HG02970 (cell line): ENCODE data around the gene KRTAP13-4.

ENCODE experiments used
- ATAC-seq: cut with Tn5 transposase; IDR thresholded peaks from one replicate; pipeline ENCODE4 v1.9.1; 2021; ENCODE audit warnings: mild to moderate bottlenecking, moderate library complexity, moderate number of reproducible peaks; ENCODE audit not compliant: unreplicated experiment, low FRiP score

The KRTAP13-4 gene

GRCh38 chr21:30430170-30430655 is at the start of gene KRTAP13-4:
KRTAP13-4 (plus strand) TSS chr21:30430220; CDS start chr21:30430276, 56 bp downstream.
- no peak for ATAC-seq

- no peak for ATAC-seq
These were observed 47.8 kb upstream of the KRTAP13-4 start for GRCh38 chr21:30382201-30382600.

GRCh38 chr21:30391492-30392025 is 38.5 kb upstream of the KRTAP13-4 start:
- ATAC-seq, result no peak

GRCh38 chr21:30395731-30396130 is 34.3 kb upstream of the KRTAP13-4 start, which contains the start of gene KRTAP13-1:
KRTAP13-1 (plus strand) TSS chr21:30396031; CDS start chr21:30396087, 56 bp downstream.
- no peak for ATAC-seq

GRCh38 chr21:30408782-30409494 is 21.1 kb upstream of the KRTAP13-4 start:
- no peak for ATAC-seq

- no peak for ATAC-seq
These were observed 14.0 kb upstream of the KRTAP13-4 start for GRCh38 chr21:30415993-30416392.

GRCh38 chr21:30425826-30426225 is 4.2 kb upstream of the KRTAP13-4 start, which contains the start of gene KRTAP13-3:
KRTAP13-3 (minus strand) TSS chr21:30425926; CDS start chr21:30425912, 14 bp downstream.
- ATAC-seq, result no peak

GRCh38 chr21:30426731-30427130 is 3.3 kb upstream of the KRTAP13-4 start:
- ATAC-seq, result no peak

- peak; percentile 74 for ATAC-seq
These were observed 4.1 kb downstream of the KRTAP13-4 start for GRCh38 chr21:30434033-30434631.

GRCh38 chr21:30437010-30437565 is 7.1 kb downstream of the KRTAP13-4 start:
- ATAC-seq, result no peak

GRCh38 chr21:30439975-30440374 is 10.0 kb downstream of the KRTAP13-4 start, which contains the start of gene KRTAP15-1:
KRTAP15-1 (plus strand) TSS chr21:30440275; CDS start chr21:30440328, 53 bp downstream.
- no peak for ATAC-seq

GRCh38 chr21:30443226-30443625 is 13.2 kb downstream of the KRTAP13-4 start:
- no peak for ATAC-seq

GRCh38 chr21:30444204-30444603 is 14.2 kb downstream of the KRTAP13-4 start:
- no peak for ATAC-seq

- ATAC-seq, result no peak
These were observed 17.0 kb downstream of the KRTAP13-4 start for GRCh38 chr21:30447056-30447455.

- ATAC-seq, result no peak
These were observed 18.5 kb downstream of the KRTAP13-4 start for GRCh38 chr21:30448514-30448913.

- no peak for ATAC-seq
These were observed 33.7 kb downstream of the KRTAP13-4 start for GRCh38 chr21:30463713-30464112.

GRCh38 chr21:30468900-30469714 is 39.1 kb downstream of the KRTAP13-4 start:
- no peak for ATAC-seq

- ATAC-seq, result no peak
These were observed 48.0 kb downstream of the KRTAP13-4 start for GRCh38 chr21:30478004-30478403.

GRCh38 chr21:30479259-30479658 is 49.2 kb downstream of the KRTAP13-4 start:
- ATAC-seq, result no peak

GRCh38 chr21:30480145-30480544 is 50.1 kb downstream of the KRTAP13-4 start, which contains the start of gene KRTAP19-1:
KRTAP19-1 (minus strand) TSS chr21:30480367; CDS start chr21:30480317, 50 bp downstream.
- ATAC-seq, result no peak
